Stimulated activated CD8-positive, alpha-beta memory T cell treated with anti-CD3 and anti-CD28 coated beads, Interleukin-12 subunit alpha, Interleukin-12 subunit beta, amount 100 ng/mL, for 4 hours (primary cell): Measurements from ENCODE around the gene FCER2.

Experiments
- DNase-seq: peaks from one replicate; pipeline ENCODE4 v3.0.0-alpha.2; 2020; ENCODE audit warnings: low read depth

Gene FCER2

GRCh38 chr19:7732045-7732444 lies 30.1 kb upstream of the FCER2 start, which contains the start of gene CLEC4G:
CLEC4G (minus strand) TSS chr19:7732110; CDS start chr19:7732102, 8 bp downstream.
- DNase-seq = no peak

GRCh38 chr19:7731615-7732014 lies 29.7 kb upstream of the FCER2 start:
- DNase-seq = no peak

GRCh38 chr19:7731218-7731595 lies 29.3 kb upstream of the FCER2 start:
- DNase-seq = no peak

- no peak for DNase-seq
These were observed 28.6 kb upstream of the FCER2 start for GRCh38 chr19:7730286-7731217.

GRCh38 chr19:7729831-7730285 lies 27.9 kb upstream of the FCER2 start:
- no peak for DNase-seq

- no peak for DNase-seq
These were observed 27.3 kb upstream of the FCER2 start for GRCh38 chr19:7729211-7729610.

GRCh38 chr19:7725791-7726190 lies 23.9 kb upstream of the FCER2 start:
- DNase-seq = no peak

GRCh38 chr19:7722231-7722651 lies 20.3 kb upstream of the FCER2 start:
- DNase-seq = no peak

- no peak for DNase-seq
These were observed 18.4 kb upstream of the FCER2 start for GRCh38 chr19:7720351-7720750.

- DNase-seq = no peak
These were observed 16.7 kb upstream of the FCER2 start for GRCh38 chr19:7718668-7719067.

GRCh38 chr19:7716762-7717161 lies 14.8 kb upstream of the FCER2 start:
- DNase-seq = no peak

GRCh38 chr19:7715671-7716070 lies 13.7 kb upstream of the FCER2 start:
- no peak for DNase-seq

GRCh38 chr19:7710616-7711015 lies 8.7 kb upstream of the FCER2 start:
- DNase-seq = no peak

GRCh38 chr19:7709932-7710460 lies 8.1 kb upstream of the FCER2 start:
- DNase-seq = no peak

- DNase-seq = no peak
These were observed 5.1 kb upstream of the FCER2 start for GRCh38 chr19:7706955-7707456.

- no peak for DNase-seq
These were observed 4.4 kb upstream of the FCER2 start for GRCh38 chr19:7706188-7706954.

GRCh38 chr19:7705387-7706187 lies 3.7 kb upstream of the FCER2 start:
- peak; percentile 51 for DNase-seq

- DNase-seq = no peak
These were observed 2.5 kb upstream of the FCER2 start for GRCh38 chr19:7704280-7705060.

GRCh38 chr19:7703332-7703731 lies 1.4 kb upstream of the FCER2 start:
- no peak for DNase-seq

GRCh38 chr19:7701049-7701653 lies 780 bp downstream of the FCER2 start:
- DNase-seq = no peak
